ENCODE results near the gene AP2B1.

DNA sequence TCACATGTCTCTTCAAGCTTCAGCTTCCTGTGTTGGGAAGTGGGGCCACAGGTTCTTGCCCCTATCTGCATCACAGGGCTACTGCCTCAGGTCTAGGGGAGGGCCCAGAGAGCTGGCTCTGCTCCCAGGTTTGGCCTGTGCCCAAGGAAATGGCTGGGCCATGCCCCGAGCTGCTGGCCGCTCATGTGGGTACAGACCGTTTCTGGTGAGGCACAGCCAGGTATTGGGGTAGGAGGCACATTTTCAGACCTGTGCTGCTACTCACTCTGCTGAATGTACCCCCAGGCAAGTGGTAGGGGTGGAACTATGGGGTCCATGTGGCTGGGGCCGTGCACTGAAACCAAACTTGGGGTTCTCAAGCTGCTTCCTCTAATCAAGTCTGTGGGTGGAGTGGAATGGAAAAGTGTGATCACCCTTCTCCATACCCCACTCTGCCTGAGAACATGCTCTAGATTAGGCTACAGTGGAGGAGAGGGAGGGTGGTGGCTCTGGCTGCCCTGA, 161.3 kb downstream of the AP2B1 start:
- TF ChIP-seq CTCF (conservative IDR thresholded peaks at IDR 0.05; ENCODE audit: low read depth, low read length) (no peak), EZH2 (IDR thresholded peaks at IDR 0.05; ENCODE audit: low read length, unreplicated experiment) (no peak), EZH2phosphoT487 (IDR thresholded peaks at IDR 0.05; ENCODE audit: borderline replicate concordance, low read length) (no peak)

Measured in PC-3 (cell line).